H1 (cell line): ENCODE measurements around the gene KLK7. TPM values are rescaled to one million over a fixed set of nuclear protein-coding genes. Genes with fewer than 3 reads are reported as not detected.
"Not testable (repeated sequence)": the region's sequence is repeated elsewhere in the genome, so short reads cannot be mapped to it uniquely, and the experiment has no call there.

Experiments
- CTCF ChIA-PET: fragments of 300-600 bp; sonication (Branson Sonifier 250); formaldehyde crosslinking; loops from one replicate; lab custom pipeline; 2021; ENCODE audit not compliant: partially characterized antibody; lab: Charles Lee
- POLR2A ChIA-PET: fragments of 300-600 bp; sonication (Branson Sonifier 250); formaldehyde crosslinking; loops from one replicate; lab custom pipeline; 2021; ENCODE audit warnings: inconsistent platforms; ENCODE audit not compliant: partially characterized antibody; lab: Charles Lee
- DNase-seq, 2 experiments: peaks; one replicate each; pipeline versions ENCODE4 v3.0.0 to v3.0.0-alpha.2; 2010 to 2022; ENCODE audit warnings: low spot score in 2 of 2, low read depth in 1 of 2, mixed read lengths in 1 of 2
- FAIRE-seq: peaks from 2 replicates; lab custom pipeline; 2011; peaks lifted over from hg19 to GRCh38; lab: Jason Lieb, UNC
- H2AFZ ChIP-seq: 2 replicates; pipeline ENCODE4 v1.8.1; 2012; ENCODE audit warnings: low read length, inconsistent platforms
- H2AK5ac ChIP-seq: 2 replicates; pipeline ENCODE4 v1.6.1; 2013; ENCODE audit warnings: low read depth, low read length
- H2BK120ac ChIP-seq: replicated peaks from 2 replicates; pipeline ENCODE3; 2013; ENCODE audit warnings: low read depth, low read length, inconsistent platforms
- H2BK12ac ChIP-seq: 2 replicates; pipeline ENCODE4 v1.6.1; 2013; ENCODE audit warnings: low read depth, low read length
- H2BK15ac ChIP-seq: 2 replicates; pipeline ENCODE4 v1.6.1; 2013; ENCODE audit warnings: low read length
- H2BK20ac ChIP-seq: 2 replicates; pipeline ENCODE4 v1.6.1; 2013; ENCODE audit warnings: low read length
- H2BK5ac ChIP-seq: 2 replicates; pipeline ENCODE4 v1.6.1; 2013; ENCODE audit warnings: low read depth, low read length
- H3K14ac ChIP-seq: 2 replicates; pipeline ENCODE4 v1.6.1; 2013; ENCODE audit warnings: inconsistent platforms; ENCODE audit not compliant: insufficient read length
- H3K18ac ChIP-seq: 2 replicates; pipeline ENCODE4 v1.6.1; 2013; ENCODE audit warnings: low read length; ENCODE audit errors: extremely low read depth
- H3K23ac ChIP-seq: 2 replicates; pipeline ENCODE4 v1.6.1; 2013; ENCODE audit warnings: inconsistent platforms; ENCODE audit not compliant: insufficient read length
- H3K23me2 ChIP-seq: 2 replicates; pipeline ENCODE4 v1.6.1; 2013; ENCODE audit warnings: low read depth, low read length
- H3K27ac ChIP-seq: 2 replicates; pipeline ENCODE4 v1.6.1; 2011; ENCODE audit warnings: low read depth, low read length, inconsistent platforms
- H3K27me3 ChIP-seq, 4 experiments: replicated peaks in 1 of 4; 1 replicate in 1 of 4; 2 replicates in 3 of 4; pipeline versions ENCODE4 v1.6.1 to v1.8.1; 2011 to 2013; ENCODE audit warnings: low read length in 3 of 4, mild to moderate bottlenecking in 3 of 4, inconsistent platforms in 2 of 4, mixed read lengths in 2 of 4, moderate library complexity in 1 of 4; ENCODE audit not compliant: control insufficient read depth in 3 of 4, insufficient read depth in 3 of 4; ENCODE audit errors: extremely low read depth in 1 of 4
- H3K36me3 ChIP-seq, 4 experiments: 2 replicates each; pipeline versions ENCODE4 v1.6.1 to v1.8.1; 2011 to 2013; ENCODE audit warnings: mild to moderate bottlenecking in 4 of 4, low read length in 3 of 4, moderate library complexity in 2 of 4, control low read depth in 1 of 4, inconsistent platforms in 1 of 4; ENCODE audit not compliant: insufficient read depth in 4 of 4, control insufficient read depth in 2 of 4
- H3K4ac ChIP-seq: replicated peaks from 2 replicates; pipeline ENCODE3; 2013; ENCODE audit warnings: low read length, low read depth, mixed read lengths, inconsistent platforms; ENCODE audit not compliant: insufficient read length
- H3K4me1 ChIP-seq, 4 experiments: replicated peaks in 1 of 4; 1 replicate in 1 of 4; 2 replicates in 3 of 4; pipeline versions ENCODE4 v1.6.1 to v1.8.1; 2011 to 2013; ENCODE audit warnings: low read length in 3 of 4, inconsistent platforms in 2 of 4, mixed read lengths in 1 of 4; ENCODE audit not compliant: insufficient read depth in 4 of 4, control insufficient read depth in 3 of 4
- H3K4me2 ChIP-seq, 2 experiments: 2 replicates each; pipeline versions ENCODE4 v1.6.1 to v1.8.1; 2011 to 2013; ENCODE audit warnings: low read depth in 2 of 2, low read length in 2 of 2, control low read depth in 1 of 2, inconsistent platforms in 1 of 2, mild to moderate bottlenecking in 1 of 2; ENCODE audit not compliant: insufficient read depth in 1 of 2
- H3K4me3 ChIP-seq, 4 experiments: fragments of 200-600, 300-600 bp in 1 of 4; sonication (generic), shearing (Covaris generic), sonication (Bioruptor Twin) in 1 of 4; 2 replicates each; pipeline versions ENCODE4 v1.5.1 to v1.8.1; 2011 to 2016; ENCODE audit warnings: low read length in 4 of 4, low read depth in 3 of 4, control low read depth in 2 of 4, inconsistent platforms in 2 of 4, mild to moderate bottlenecking in 2 of 4, mixed read lengths in 1 of 4, moderate library complexity in 1 of 4; ENCODE audit not compliant: insufficient read depth in 2 of 4; ENCODE audit errors: extremely low read depth in 1 of 4
- H3K56ac ChIP-seq: replicated peaks from 2 replicates; pipeline ENCODE3; 2013; ENCODE audit warnings: low read depth, mild to moderate bottlenecking, mixed read lengths, low read length, inconsistent platforms; ENCODE audit not compliant: insufficient read length
- H3K79me1 ChIP-seq: 2 replicates; pipeline ENCODE4 v1.6.1; 2013; ENCODE audit warnings: low read depth, low read length, control low read depth
- H3K79me2 ChIP-seq, 2 experiments: 2 replicates each; pipeline versions ENCODE4 v1.6.1 to v1.8.1; 2012 to 2013; ENCODE audit warnings: low read length in 2 of 2, mild to moderate bottlenecking in 2 of 2, inconsistent platforms in 1 of 2; ENCODE audit not compliant: insufficient read depth in 2 of 2, control insufficient read depth in 1 of 2
- H3K9ac ChIP-seq, 4 experiments: replicated peaks in 1 of 4; 1 replicate in 1 of 4; 2 replicates in 3 of 4; pipeline versions ENCODE4 v1.6.1 to v1.8.1; 2011 to 2013; ENCODE audit warnings: low read depth in 3 of 4, low read length in 3 of 4, control low read depth in 2 of 4, mild to moderate bottlenecking in 2 of 4, moderate library complexity in 2 of 4, inconsistent platforms in 1 of 4; ENCODE audit errors: extremely low read depth in 1 of 4
- H3K9me3 ChIP-seq, 2 experiments: 2 replicates each; pipeline versions ENCODE4 v1.6.1 to v1.8.1; 2012 to 2013; ENCODE audit warnings: mild to moderate bottlenecking in 2 of 2, moderate library complexity in 2 of 2, control low read depth in 1 of 2, inconsistent platforms in 1 of 2, low read depth in 1 of 2, low read length in 1 of 2, mixed read lengths in 1 of 2; ENCODE audit not compliant: insufficient read depth in 2 of 2
- H4K20me1 ChIP-seq, 2 experiments: replicated peaks in 1 of 2; 2 replicates each; pipeline versions ENCODE3 to v1.8.1; 2011 to 2013; ENCODE audit warnings: inconsistent platforms in 2 of 2, low read length in 2 of 2, mild to moderate bottlenecking in 1 of 2; ENCODE audit not compliant: insufficient read depth in 2 of 2, control insufficient read depth in 1 of 2
- H4K5ac ChIP-seq: 2 replicates; pipeline ENCODE4 v1.6.1; 2013; ENCODE audit warnings: low read length, low read depth, mixed read lengths, inconsistent platforms; ENCODE audit not compliant: insufficient read length
- H4K8ac ChIP-seq: 2 replicates; pipeline ENCODE4 v1.8.0; 2013; ENCODE audit warnings: mild to moderate bottlenecking, moderate library complexity, low read length, inconsistent platforms; ENCODE audit not compliant: insufficient read depth; ENCODE audit errors: extremely low read depth
- H4K91ac ChIP-seq: replicated peaks from 2 replicates; pipeline ENCODE3; 2013; ENCODE audit warnings: low read length, mixed read lengths, inconsistent platforms; ENCODE audit not compliant: insufficient read length
- WGBS, 2 experiments: shearing (Covaris generic) in 1 of 2; methylation state at CpG; one replicate each; pipeline versions ENCODE4 v1.1.6 to v1.1.7; 2013 to 2015; ENCODE audit warnings: low lambda C conversion rate in 2 of 2, mixed read lengths in 2 of 2, inconsistent platforms in 1 of 2, low coverage in 1 of 2, missing lambda C conversion rate in 1 of 2; ENCODE audit not compliant: insufficient replicate concordance in 2 of 2, insufficient coverage in 1 of 2, insufficient read length in 1 of 2; ENCODE audit errors: extremely low coverage in 1 of 2, missing lambda C conversion rate in 1 of 2; 5-methylcytosine and 5-hydroxymethylcytosine counted together
- polyA plus RNA-seq, 7 experiments: library from polyadenylated mRNA; depleted of rRNA in 3 of 7; stranded (reverse) in 5 of 7; unstranded in 2 of 7; fragments of >200 nt in 5 of 7; fragments of 200-250 nt in 2 of 7; gene quantifications; 1 replicate in 5 of 7; 2 replicates in 1 of 7; 4 replicates in 1 of 7; pipeline versions ENCODE4 v1.2.1 to v1.2.3, GENCODE V29; 2011 to 2013; ENCODE audit warnings: missing spikeins in 2 of 7, mixed read lengths in 2 of 7
- total RNA-seq: library from RNA; stranded (reverse); fragmentation: NEBNext Ultra II Directional; extraction: Animal tissue kit (Norgen Biotek cat#: 25700); gene quantifications from 2 replicates; pipeline ENCODE4 v1.2.1, GENCODE V29; 2021

KLK7 gene
- total and polyA plus RNA-seq, 2 of the 8 experiments (the other 6 are each of a cell fraction or from before 2014, with no cell fraction given) = 0.73 to 1.4 TPM

GRCh38 chr19:50969810-50970209 is 13.9 kb downstream of the KLK7 start:
- CTCF ChIA-PET = interaction anchor here (1.5 kb wide), 1 partner anchor 47 kb away, joined by 6 read pairs; no protein-coding TSS in a partner anchor
- not testable (repeated sequence) for FAIRE-seq
- peak overlapping the region; percentile 58; the same call in 1 of the 2 replicates for H2AFZ ChIP-seq

More at GRCh38 chr19:50969810-50970209, 13.9 kb downstream of the KLK7 start:
- H3K79me1 ChIP-seq, H3K23ac ChIP-seq, H2BK20ac ChIP-seq, H3K9ac ChIP-seq, H2BK120ac ChIP-seq, H3K23me2 ChIP-seq, H2BK5ac ChIP-seq, H3K56ac ChIP-seq, H3K27ac ChIP-seq, H3K36me3 ChIP-seq, H3K4me3 ChIP-seq, H4K8ac ChIP-seq, H3K9me3 ChIP-seq, DNase-seq, H3K4ac ChIP-seq, H3K79me2 ChIP-seq, H3K27me3 ChIP-seq, H3K14ac ChIP-seq, H4K5ac ChIP-seq, H4K91ac ChIP-seq, H4K20me1 ChIP-seq, H3K4me2 ChIP-seq, H2AK5ac ChIP-seq: not testable (repeated sequence)
- 100% methylated on average over 1 of the region's 3 CpGs; no CpG with 5 or more reads in 1 of the 2 experiments for WGBS, 2 experiments
- POLR2A ChIA-PET = interaction anchor here (0.7 to 1.0 kb wide), 3 partner anchors 19 to 165 kb away, joined by 3 to 4 read pairs (median 3); no protein-coding TSS in a partner anchor
- Histone ChIP-seq H2BK12ac (peak overlapping the region; percentile 68; the same call in 1 of the 2 replicates), H3K18ac (peak overlapping the region; percentile 32), H3K4me1 (peaks cover 0 to 20% (median 6%) of the 10 kb centered on the region in 4 experiments; a peak in 5 of 7 replicates), H2BK15ac (0 out of 2 replicates have a peak overlapping the region, but pooled peaks have one; percentile 81)
